ENCODE measurements around the gene ALOX5AP.

Gene ALOX5AP

DNA sequence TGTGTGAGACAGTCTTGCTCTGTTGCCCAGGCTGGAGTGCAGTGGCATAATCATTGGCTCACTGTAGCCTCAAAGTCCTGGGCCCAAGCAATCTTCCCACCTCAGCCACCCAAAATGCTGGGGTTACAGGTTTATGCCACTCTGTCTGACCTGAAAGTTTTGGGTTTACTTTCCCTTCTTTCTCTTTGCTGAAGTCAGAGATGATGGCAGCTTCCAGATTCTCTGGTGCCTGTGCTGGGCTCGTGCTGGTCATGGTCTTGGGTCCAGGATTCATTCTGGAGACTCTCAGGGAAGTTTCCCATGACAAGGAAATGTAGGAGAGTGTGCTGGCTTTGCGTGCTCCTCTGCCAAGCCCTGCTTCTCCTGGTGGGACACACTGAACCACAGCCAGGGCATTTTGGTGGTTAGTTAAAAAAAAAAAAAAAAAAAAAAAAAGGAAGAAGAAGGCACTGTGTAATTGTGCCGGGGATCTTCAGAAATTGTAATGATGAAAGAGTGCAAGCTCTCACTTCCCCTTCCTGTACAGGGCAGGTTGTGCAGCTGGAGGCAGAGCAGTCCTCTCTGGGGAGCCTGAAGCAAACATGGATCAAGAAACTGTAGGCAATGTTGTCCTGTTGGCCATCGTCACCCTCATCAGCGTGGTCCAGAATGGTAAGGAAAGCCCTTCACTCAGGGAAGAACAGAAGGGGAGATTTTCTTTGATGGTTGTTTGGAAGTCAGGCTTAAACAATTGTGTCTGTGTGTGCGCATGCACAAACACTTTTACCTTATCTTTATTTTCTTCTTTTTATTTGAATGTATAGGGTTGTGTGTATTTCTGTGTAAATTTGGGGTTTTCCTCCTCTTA lies at the start of gene ALOX5AP:
TSS of gene ALOX5AP (plus strand) at position 519 of the 847 bp plus-strand sequence. CDS start at position 582, 63 bp downstream.
- DNase-seq = peak; percentile 95

DNA sequence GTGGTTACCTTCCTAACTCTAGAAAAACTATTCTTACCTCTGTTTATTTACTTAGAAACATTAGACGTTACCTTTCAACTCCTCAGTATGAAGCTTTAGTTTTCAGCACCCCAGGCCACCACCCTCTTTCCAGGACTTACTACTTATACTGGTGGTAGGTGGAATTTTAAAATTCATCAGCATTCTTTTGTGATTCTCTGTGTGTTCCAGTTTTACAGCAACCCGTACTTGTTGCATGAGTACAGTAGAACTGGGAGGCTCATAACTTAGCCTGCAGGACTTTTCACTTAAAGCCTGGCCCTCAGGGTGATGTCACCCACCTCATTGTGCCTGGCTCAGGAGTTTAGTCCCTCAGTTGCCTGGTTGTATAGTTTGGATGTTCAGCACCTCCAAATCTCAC lies 49.4 kb upstream of the ALOX5AP start:
- no peak for DNase-seq

DNA sequence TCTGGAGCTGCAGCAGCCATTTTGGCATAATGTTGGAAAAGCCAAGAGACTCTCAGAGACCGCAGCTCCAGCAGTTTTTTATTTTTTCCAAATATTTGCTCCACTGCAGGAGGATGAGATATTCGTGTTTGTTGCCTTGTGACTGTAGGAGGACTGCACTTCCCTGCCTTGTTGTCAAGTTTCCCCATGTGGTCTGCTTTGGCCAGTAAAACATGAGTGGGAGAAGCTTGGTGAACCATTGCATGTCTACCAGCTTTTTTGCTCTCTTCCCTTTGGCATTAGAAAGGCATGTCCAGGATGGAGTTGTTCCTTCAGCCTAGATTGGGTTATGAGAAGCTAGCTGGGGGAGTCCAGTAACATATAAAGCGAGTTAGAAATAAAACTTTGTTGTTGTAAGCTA lies 47.7 kb upstream of the ALOX5AP start:
- no peak for DNase-seq

DNA sequence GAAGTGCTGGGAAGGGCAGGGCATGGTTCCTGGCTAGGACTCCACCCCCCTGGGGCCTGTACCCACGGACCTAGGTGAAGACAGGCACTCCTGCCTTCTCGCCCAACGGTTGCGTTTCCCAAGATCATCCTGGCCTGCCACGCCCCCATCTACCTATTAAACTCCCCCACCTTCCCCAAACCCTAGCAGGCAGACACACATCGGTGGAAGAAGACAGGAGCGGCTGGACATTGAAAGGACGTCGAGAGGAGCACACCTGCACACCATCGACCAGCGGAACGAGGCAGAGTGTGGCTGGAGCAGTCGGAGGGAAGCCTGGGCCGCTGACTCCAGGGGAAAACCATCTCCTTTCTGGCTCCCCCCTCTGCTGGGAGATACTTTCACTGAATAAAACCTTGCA lies 45.6 kb upstream of the ALOX5AP start:
- DNase-seq = no peak

DNA sequence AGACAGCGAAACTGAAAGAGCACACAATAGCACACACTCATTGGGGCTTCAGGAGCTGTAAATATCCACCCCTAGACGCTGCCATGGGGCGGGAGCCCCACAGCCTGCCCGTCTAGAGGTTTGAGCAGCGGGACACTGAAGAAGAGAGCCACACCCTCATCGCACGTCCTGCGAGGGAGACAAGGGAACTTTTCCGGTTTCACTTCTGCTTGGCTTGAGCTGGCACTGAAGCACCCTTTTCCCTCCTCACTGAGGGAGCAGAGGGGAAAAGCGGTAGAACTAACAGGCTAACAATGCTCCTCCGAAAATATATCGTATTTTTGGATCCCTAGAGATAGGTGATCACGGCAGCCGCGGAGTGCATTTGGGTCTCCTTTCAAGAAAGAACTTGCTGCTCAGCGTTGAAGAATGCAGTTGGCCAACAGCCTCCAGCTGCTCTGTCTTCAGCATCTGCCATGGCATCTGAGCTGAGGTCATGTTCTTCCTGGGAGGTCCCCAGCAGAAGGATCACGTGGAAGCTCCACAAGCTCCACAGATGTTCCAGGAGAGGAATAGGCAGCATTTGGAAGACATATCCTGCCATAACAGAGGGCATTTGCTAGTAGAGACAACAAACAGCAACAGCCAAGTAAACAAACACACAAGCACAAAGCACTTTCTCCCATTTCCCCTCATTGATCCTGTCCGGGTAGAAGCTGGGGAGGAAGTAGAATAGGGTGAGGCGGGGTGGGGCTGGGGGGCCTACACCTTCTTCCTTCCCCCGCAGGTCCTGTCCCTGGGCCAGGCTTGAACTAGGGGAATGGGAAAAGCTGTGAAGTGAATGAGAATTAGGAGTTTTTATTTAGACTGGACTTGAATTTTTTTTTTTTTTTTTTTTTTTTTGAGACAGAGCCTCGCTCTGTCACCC lies 44.8 kb upstream of the ALOX5AP start:
- peak; percentile 95 for DNase-seq

DNA sequence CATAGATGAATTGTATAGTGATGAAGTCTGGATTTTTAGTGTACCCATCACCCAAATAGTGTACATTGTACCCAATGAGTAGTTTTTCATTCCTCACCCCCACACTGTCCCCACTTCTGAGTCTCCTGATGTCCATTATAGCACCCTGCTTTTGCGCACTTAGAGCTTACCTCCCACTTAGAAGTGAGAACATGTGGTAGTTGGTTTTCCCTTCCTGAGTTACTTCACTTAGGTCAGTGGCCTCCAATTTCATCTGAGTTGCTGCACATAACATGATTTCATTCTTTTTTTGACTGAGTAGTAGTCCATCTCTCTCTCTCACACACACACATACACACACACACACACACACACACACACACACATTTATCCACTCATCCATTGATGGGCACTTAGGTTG lies 43.2 kb upstream of the ALOX5AP start:
- DNase-seq = no peak

DNA sequence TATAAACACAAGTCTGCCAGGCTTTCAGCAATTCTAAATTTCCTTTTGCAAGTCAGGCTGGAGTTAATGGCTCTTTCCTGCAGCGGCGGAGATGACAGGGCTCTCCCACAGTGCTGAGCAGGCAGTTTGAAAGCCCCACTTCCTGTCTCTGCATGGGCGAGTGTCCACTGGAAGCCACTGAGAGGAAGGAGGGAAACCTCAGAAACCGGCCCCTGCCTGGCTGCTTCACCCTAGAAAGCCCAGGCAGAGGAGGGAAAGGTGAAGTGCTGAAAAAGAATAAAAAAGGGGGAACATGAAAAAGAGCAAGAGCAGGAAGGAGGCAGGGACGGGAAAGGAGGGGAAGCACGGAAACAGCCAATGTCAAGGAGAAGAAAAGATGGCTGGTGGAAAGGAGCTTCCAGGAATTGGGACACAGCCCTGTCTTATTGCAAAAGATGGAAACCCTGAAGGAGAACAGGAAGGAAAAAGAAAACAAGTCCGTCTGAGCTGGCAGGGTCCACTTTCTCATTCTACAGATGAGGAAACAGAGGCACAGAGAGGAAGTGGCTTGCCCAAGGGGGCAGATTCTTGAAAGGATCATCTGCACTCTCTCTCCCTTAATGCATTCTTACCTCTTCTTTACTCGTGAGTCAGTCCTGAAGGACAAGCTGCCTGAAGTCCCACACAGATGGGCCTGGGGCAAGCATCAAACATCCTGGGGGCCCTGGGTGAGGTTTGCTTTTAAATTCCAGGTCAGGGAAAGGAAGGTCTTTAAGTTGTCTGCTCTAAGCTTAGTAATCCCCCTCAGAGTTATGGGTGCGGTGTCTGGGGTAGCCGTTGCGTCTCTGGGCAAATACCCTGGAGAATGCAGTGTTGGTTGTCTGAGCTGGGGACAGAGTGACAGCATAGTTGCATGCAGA lies 38.8 kb upstream of the ALOX5AP start:
- DNase-seq = peak; percentile 82

DNA sequence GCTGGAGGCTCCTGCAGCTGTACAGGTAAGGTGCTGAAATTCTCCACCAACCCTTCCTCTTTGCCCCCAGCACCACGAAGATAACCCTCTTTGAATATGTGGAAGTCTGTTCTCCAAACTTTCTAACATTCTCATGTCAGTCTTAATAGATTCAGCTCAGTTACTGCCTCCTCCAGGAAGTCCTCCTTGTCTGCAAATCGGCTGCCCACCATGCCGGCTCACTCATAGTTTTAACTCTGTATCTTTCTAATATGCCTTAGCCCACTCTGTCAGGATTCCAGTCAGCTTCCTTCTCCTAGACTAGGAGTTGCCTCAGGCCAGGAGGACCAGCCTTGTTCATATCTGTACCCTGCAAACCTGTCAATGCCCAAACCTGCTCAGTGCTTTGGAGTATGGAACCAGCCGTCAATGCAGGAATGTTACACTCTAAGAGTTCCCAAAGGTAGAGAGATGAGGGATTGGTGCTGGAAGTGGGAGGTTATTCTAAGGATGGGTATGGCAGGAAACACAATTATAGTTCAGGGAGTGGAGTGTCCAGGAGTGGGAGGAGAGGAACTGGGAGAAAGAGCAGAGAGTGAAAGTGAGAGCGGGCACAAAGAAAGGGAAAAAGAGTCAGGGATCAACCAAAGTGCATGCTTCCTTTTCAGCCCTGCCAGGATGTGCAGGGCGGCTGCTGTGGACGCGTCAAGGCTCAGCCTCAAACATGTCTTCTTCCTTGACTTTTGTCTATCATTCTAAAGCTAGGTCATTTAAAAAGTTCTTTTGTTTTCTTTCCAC lies 38.0 kb upstream of the ALOX5AP start:
- DNase-seq = peak; percentile 18

DNA sequence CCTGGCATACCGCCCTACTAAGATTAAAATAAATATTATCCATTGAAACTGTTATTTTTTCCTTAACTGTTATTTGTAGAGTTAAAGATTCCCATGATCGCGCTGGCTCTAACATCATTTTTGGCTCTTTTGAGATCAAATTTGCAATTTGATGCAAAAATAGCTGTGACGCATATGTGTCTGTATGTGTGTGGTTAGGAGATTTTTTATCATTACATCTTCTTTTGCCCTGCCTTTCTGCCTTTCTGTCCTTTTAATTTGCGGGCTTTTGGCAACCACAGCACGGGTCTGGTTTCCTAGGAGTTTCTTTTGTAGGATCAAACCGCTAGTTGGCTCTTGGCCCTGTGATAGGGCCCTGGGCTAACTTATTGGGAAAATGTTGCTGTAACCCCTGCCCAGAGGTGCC lies 37.3 kb upstream of the ALOX5AP start:
- no peak for DNase-seq

DNA sequence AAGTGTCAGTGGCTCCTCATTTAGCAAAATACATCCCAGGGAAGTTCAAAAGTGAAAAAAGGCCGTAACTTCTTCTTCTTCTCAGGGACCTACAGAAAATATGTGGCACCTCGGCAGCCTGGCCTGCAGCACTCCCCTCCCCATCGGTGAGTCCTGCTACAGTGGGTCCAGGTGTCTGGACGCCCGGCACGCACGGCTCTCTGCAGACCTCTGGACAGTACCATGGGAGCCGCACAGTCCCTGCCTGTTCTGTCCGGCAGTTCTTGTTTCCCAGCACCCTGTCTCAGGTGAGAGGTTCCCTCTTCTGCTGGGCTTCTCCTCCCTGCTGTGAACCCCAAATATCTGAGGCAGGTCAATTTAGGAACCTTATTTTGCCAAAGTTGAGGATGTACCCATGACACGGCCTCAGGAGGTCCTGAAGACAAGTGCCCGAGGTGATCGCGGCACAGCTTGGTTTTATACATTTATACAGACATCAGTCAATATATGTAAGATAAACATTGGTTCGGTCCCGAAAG lies 36.8 kb upstream of the ALOX5AP start:
- no peak for DNase-seq

DNA sequence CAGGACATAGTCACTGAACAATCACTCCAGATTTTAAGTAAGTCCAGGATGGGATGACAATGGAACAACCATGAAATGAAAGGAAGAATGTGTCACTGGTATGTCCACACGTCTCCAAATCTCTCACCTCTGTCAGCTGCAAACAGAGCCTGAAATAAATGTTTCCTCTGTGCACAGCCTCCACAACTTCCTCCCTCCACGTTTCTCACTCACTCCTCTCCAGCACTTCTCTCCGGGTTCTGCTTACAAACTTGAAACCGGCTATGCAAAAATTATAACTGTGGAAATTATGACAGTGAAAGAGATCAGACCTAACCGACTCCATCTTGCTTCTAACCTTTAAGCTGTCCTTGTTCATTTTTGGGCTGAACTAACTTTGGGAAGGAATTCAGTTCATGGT lies 35.0 kb upstream of the ALOX5AP start:
- DNase-seq = peak; percentile 18

DNA sequence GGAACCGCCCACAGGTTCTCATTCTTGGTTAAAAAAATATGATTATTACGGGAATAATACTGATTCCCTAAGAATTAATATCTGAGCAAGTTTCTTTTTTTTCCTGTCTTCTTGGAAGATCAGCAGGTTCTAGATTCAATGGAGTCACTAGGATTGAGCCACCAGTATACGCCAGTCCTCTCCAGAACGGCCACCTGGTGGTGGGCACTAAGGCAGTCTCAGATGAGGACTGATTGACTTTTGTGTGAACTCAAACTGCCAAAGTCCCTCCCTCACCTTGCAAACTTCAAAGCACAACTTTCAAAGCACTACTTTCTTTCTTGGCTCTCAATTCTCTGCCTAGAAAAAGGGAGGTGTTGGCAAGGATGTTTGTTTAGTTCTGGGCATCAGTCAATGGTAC lies 33.3 kb upstream of the ALOX5AP start:
- no peak for DNase-seq

DNA sequence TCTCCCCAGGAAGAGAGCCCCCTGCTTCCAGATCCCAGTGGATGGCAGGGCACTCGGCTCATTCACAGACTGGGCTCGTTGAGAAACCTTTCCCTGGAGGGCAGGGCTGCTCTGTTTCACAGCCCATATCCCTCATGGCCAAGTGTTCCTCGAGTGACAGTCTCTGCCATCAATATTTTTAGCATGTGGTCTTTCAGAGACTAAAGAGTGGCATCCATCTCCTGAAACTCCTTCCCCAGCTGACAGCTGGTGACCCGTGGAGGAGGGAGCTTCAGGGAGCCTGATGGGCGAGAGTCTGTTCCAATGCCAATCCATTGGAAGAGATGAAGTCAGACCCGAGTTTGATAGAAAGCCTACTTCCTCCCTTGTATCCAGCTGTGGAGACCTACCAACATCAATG lies 30.7 kb upstream of the ALOX5AP start:
- DNase-seq = no peak

DNA sequence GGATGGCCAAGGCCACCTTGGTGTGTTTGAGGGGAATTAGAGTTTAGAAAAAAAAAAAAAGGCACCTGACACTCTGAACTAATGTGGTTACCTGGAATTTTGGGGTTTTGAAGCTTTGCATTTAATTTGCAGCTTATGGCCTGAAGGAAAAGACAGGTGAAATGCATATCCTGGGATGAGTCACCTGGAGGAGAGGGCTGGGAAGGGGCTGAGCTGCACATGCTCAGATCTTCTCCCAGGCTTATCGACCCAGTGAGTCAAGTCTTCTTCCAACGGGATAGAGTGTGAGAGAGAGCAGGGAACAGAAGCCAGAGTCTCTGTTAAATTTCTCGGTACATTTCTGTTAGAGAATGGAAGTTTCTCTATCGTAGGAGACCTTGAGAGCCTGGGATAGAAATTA lies 29.7 kb upstream of the ALOX5AP start:
- no peak for DNase-seq

DNA sequence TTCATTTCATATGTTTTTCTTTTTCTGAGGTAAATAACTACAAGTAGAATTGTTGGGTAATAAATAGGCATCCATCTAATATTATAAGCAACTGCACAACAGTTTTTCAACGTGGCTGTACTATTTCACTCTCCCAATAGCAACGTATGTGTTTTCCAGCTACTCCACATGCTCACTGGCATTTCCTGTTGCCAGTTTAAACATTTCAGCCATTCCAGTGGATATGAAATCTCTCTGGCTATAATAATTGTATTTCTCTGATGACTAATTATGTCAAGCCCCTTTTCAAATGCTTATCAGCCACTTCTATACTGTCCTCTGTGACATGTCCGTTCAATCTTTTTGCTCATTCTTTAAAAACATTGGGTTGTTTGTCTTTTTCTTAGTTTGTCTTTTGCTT lies 26.8 kb upstream of the ALOX5AP start:
- no peak for DNase-seq

DNA sequence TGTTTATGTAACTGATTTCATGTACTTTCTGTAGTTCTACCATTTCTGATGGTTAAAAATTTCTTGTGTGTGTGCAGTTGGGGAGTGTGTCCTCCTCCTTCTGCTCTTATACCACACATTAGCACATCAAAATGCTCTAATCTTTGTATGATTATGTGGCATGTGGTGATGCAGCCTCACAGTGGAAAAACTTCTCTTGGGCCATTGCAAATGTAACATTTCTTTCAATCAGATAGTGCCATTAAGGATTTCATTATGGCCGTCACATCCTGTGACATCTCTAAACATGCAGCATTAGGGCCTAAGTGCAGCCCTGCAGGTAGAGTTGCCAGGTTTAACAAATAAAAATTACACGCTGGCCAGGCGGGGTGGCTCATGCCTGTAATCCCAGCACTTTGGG lies 24.9 kb upstream of the ALOX5AP start:
- no peak for DNase-seq

DNA sequence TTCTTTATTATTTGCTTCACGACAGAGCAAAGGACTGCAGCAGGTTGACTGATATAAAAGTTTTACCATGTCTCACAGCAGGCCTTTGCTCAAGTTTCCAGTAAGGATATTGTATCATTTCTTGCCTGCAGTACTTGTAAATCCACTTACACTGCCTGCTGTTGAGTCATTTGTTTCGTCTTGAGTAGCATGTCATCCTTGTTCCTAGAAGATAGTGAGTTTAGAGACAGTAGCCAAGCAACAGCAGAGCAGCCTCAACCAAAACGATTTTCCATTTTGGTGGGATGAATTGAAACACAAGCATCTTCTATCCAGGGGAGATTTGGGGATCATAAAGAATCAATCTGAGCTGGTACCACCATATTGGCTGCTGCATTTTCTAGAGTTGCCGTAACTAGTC lies 24.0 kb upstream of the ALOX5AP start:
- peak; percentile 75 for DNase-seq

DNA sequence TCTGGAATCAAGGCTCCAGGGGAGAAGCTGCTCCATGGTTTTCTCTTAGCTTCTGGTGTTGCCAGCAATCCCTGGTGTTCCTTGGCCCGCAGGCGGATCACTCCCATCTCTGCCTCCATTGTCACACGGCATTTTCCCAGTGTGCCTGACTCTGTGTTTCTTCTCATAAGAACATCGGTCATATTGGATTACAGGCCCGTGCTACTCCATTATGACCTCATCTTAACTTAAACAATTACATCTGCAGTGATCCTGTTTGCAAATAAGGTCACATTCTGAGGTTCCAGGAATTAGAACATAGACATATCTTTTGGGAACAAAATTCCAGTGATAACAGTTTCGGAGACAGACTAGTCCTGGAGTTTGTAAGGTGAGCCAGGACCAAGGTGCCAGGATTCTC lies 23.5 kb upstream of the ALOX5AP start:
- no peak for DNase-seq

DNA sequence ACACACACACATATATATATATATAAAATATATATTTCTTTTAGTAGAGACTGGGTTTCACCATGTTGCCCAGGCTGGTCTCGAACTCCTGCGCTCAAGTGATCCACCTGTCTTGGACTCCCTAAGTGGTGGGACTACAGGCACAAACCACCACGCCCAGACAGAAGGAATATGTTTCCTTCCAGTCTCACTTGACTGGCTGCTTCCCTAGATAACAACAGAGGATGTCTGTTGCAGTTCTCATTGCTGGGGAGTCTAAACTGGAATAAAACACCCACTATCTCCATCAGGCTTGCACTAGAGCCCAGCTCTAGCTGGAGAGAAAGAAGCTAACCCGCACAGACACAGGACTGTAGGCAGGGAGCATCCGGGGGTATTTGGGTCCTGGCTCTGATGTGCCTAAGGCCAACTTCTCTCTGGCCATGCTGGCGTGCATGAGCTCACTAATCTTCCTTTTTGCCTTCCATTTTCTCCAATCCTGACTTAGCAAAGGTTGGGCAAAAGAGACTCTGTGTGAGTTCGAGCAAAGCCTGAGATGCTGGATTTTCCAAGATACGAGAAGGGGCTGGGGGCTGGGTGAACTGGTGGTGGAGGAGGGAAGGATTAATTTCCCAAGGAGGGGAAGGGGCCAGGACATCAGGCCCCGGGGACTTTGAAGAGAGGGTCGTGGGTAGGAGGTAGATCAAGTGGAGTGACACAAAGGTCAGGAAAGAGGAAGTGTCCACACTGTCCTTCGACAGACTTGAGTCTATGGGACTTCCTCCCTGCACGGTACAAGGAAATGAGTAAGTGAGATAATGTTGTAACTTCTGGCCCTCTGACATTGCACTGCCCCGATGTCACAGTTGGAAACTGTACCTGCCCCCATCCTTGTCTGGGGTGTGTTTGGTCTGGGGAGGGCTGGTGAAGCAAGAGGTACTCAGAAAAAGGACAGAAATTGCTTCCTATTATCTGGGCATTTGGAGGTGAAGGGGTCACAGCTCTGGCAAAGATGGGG lies 22.5 kb upstream of the ALOX5AP start:
- peak; percentile 99 for DNase-seq

DNA sequence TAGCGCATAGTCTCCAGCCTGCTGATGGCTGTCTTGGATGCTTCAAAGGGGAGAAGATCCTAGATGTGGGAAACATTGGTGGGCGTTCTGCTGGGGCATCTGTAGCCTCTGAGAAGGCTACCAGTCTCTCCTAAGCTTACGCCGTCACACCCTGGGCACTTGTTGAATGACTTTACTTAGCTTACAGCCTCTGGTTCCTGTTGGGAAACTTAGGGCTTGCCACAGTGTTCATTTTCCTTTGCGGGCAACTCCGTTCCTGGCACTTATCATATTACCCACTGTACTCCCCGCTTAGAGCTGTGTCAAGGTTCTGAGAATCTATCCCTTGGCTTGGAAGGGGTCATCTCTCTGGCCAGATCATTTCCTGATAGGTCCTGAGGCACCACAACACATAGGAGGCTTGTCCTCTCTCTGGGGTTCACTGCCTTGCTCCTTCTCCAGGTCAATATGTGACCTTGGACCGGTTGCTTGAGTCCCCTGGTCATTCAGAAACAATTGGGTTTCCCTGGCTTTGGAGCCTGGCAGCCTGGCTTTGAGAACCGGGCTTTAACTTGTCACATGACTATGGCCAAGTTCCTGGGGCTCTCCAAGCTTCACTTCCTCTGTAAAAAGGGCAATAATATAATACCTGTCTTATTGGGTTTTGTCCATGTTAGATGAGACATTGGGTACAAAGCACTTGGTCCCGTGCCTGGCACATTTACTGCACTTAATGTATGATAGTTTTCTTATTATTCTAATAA lies 20.5 kb upstream of the ALOX5AP start:
- peak; percentile 54 for DNase-seq

Data from MV-4-11 (cell line).